ENCODE measurements around the gene RBM18. TPM values are rescaled to one million over a fixed set of nuclear protein-coding genes. Genes with fewer than 3 reads are reported as not detected.

The RBM18 gene
- total and polyA plus RNA-seq, 2 donors (not counting 1 experiment from before 2014, with no cell fraction given), result 11.2 to 25.1 TPM

GRCh38 chr9:122268041-122268814 is 3.6 kb upstream of the RBM18 start:
- Histone ChIP-seq H4K20me1 (ENCODE audit: control insufficient read depth, extremely low read depth, insufficient read depth, low read length) (no peaks in the 10 kb centered on the region), H3K79me2 (ENCODE audit: control insufficient read depth, insufficient read depth, low read length) (peaks cover 29% of the 10 kb centered on the region), H2AFZ (ENCODE audit: low read length) (no peak overlapping the region), H3K4me2 (ENCODE audit: extremely low read depth, insufficient read depth, low read length) (no peak overlapping the region), H3K27me3 (ENCODE audit: control insufficient read depth, insufficient read depth, low read length) (no peaks in the 10 kb centered on the region), H3K27ac (ENCODE audit: insufficient read depth, low read length) (no peak overlapping the region), H3K9me3 (ENCODE audit: control insufficient read depth, insufficient read depth, low read depth, low read length) (no peaks in the 10 kb centered on the region), H3K4me3 (replicated peaks in 1 of 4; ENCODE audit: control extremely low read depth in 1 of 4, insufficient read depth in 1 of 4, low read depth in 3 of 4, low read length in 4 of 4) (no peak overlapping the region), H3K4me1 (ENCODE audit: control insufficient read depth, extremely low read depth, insufficient read depth, low read length) (peaks cover 6% of the 10 kb centered on the region), H3K36me3 (ENCODE audit: control insufficient read depth, insufficient read depth, low read length) (no peaks in the 10 kb centered on the region), H3K9ac (ENCODE audit: insufficient read depth, low read length) (no peak overlapping the region)
- no peak for TF ChIP-seq EZH2 (IDR thresholded peaks at IDR 0.05; ENCODE audit: low read length, missing control alignments)
- TF ChIP-seq, protein P1, sequence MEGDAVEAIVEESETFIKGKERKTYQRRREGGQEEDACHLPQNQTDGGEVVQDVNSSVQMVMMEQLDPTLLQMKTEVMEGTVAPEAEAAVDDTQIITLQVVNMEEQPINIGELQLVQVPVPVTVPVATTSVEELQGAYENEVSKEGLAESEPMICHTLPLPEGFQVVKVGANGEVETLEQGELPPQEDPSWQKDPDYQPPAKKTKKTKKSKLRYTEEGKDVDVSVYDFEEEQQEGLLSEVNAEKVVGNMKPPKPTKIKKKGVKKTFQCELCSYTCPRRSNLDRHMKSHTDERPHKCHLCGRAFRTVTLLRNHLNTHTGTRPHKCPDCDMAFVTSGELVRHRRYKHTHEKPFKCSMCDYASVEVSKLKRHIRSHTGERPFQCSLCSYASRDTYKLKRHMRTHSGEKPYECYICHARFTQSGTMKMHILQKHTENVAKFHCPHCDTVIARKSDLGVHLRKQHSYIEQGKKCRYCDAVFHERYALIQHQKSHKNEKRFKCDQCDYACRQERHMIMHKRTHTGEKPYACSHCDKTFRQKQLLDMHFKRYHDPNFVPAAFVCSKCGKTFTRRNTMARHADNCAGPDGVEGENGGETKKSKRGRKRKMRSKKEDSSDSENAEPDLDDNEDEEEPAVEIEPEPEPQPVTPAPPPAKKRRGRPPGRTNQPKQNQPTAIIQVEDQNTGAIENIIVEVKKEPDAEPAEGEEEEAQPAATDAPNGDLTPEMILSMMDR (conservative IDR thresholded peaks at IDR 0.05 in 1 of 2, IDR thresholded peaks at IDR 0.05 in 1 of 2; ENCODE audit: low read depth in 1 of 2, low read length in 2 of 2), result no peak
- no peak for DNase-seq (ENCODE audit: low read depth in 2 of 2)

GRCh38 chr9:122265149-122265915 is 692 bp upstream of the RBM18 start:
- DNase-seq (ENCODE audit: low read depth in 2 of 2), result peak; percentile 9 to 33
- Histone ChIP-seq H3K9ac (ENCODE audit: insufficient read depth, low read length) (peak overlapping the region; percentile 91), H3K9me3 (ENCODE audit: control insufficient read depth, insufficient read depth, low read depth, low read length) (no peaks in the 10 kb centered on the region), H3K79me2 (ENCODE audit: control insufficient read depth, insufficient read depth, low read length) (peaks cover 39% of the 10 kb centered on the region), H3K4me1 (ENCODE audit: control insufficient read depth, extremely low read depth, insufficient read depth, low read length) (peaks cover 8% of the 10 kb centered on the region), H3K36me3 (ENCODE audit: control insufficient read depth, insufficient read depth, low read length) (peaks cover 2% of the 10 kb centered on the region), H3K27ac (ENCODE audit: insufficient read depth, low read length) (peak overlapping the region; percentile 85), H3K27me3 (ENCODE audit: control insufficient read depth, insufficient read depth, low read length) (no peaks in the 10 kb centered on the region), H4K20me1 (ENCODE audit: control insufficient read depth, extremely low read depth, insufficient read depth, low read length) (no peaks in the 10 kb centered on the region), H2AFZ (ENCODE audit: low read length) (peak overlapping the region; percentile 42), H3K4me2 (ENCODE audit: extremely low read depth, insufficient read depth, low read length) (peak overlapping the region; percentile 96), H3K4me3 (replicated peaks in 1 of 4; ENCODE audit: control extremely low read depth in 1 of 4, insufficient read depth in 1 of 4, low read depth in 3 of 4, low read length in 4 of 4) (peak overlapping the region; percentile 86 to 96 (median 88))
- TF ChIP-seq, protein P1 (conservative IDR thresholded peaks at IDR 0.05 in 1 of 2, IDR thresholded peaks at IDR 0.05 in 1 of 2; ENCODE audit: low read depth in 1 of 2, low read length in 2 of 2), result no peak
- no peak for TF ChIP-seq EZH2 (IDR thresholded peaks at IDR 0.05; ENCODE audit: low read length, missing control alignments)

DNA sequence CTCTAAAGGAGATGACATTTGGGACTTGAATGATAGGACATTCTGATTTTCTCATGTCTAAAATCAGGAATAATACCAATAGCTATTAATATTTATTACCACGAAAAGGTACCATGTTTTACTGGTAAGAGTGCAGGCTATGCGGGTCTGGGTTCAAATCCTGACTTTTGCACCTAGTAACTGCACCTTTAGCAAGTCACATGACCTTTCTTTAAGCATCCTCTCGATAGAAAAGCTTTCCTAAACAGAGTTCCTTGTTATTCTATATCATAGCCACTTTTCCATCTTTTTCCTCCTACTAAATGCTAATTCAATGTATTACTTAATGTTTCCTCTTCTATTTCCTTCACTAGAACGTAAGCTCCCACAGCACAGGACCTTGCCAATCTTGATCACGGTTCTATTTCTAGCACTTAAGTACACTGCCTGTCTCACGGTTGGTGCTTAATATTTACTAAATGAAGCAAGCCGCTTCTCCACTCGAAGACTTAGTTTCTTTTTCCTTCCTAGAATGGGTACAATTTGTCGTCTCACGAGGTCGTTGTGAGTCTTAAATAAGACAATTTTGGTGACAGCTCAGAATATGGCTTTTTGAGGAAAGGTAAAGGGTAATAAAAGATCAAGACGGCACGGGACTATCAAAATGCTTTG is 816 bp downstream of the RBM18 start:
- peaks cover 8% of the 10 kb centered on the region for H3K4me1 ChIP-seq (ENCODE audit: control insufficient read depth, extremely low read depth, insufficient read depth, low read length)
- H3K9me3 ChIP-seq (ENCODE audit: control insufficient read depth, insufficient read depth, low read depth, low read length), result no peaks in the 10 kb centered on the region
- TF ChIP-seq, protein P1 (conservative IDR thresholded peaks at IDR 0.05 in 1 of 2, IDR thresholded peaks at IDR 0.05 in 1 of 2; ENCODE audit: low read depth in 1 of 2, low read length in 2 of 2), result no peak
- H3K36me3 ChIP-seq (ENCODE audit: control insufficient read depth, insufficient read depth, low read length), result peaks cover 2% of the 10 kb centered on the region
- peaks cover 39% of the 10 kb centered on the region for H3K79me2 ChIP-seq (ENCODE audit: control insufficient read depth, insufficient read depth, low read length)
- peak; percentile 14 to 16 for DNase-seq (ENCODE audit: low read depth in 2 of 2)
- H3K4me2 ChIP-seq (ENCODE audit: extremely low read depth, insufficient read depth, low read length), result peak overlapping the region; percentile 96
- H3K9ac ChIP-seq (ENCODE audit: insufficient read depth, low read length), result peak overlapping the region; percentile 91
- H3K4me3 ChIP-seq (replicated peaks in 1 of 4; ENCODE audit: control extremely low read depth in 1 of 4, insufficient read depth in 1 of 4, low read depth in 3 of 4, low read length in 4 of 4), result peak overlapping the region; percentile 86 to 96 (median 88)
- peak overlapping the region; percentile 23 for H2AFZ ChIP-seq (ENCODE audit: low read length)
- H3K27me3 ChIP-seq (ENCODE audit: control insufficient read depth, insufficient read depth, low read length), result no peaks in the 10 kb centered on the region
- H4K20me1 ChIP-seq (ENCODE audit: control insufficient read depth, extremely low read depth, insufficient read depth, low read length), result no peaks in the 10 kb centered on the region
- peak overlapping the region; percentile 85 for H3K27ac ChIP-seq (ENCODE audit: insufficient read depth, low read length)
